MM.1S (cell line): Measurements from ENCODE around the gene SHANK1.
"Not testable (repeated sequence)": the region's sequence is repeated elsewhere in the genome, so short reads cannot be mapped to it uniquely, and the experiment has no call there.

Source experiments
- DNase-seq: peaks from one replicate; pipeline ENCODE4 v3.0.0-alpha.2; 2015
- H2AFZ ChIP-seq: fragments of 300-600 bp; sonication (generic); 2 replicates; pipeline ENCODE4 v1.6.0; 2016; ENCODE audit warnings: antibody characterized with exemption, low read length
- H3F3A ChIP-seq: fragments of 300-600 bp; sonication (generic); 2 replicates; pipeline ENCODE4 v1.6.1; 2016; ENCODE audit warnings: mild to moderate bottlenecking, antibody characterized with exemption, low read length, moderate library complexity, mixed read lengths; ENCODE audit not compliant: insufficient read depth
- H3K27ac ChIP-seq: fragments of 300-600 bp; sonication (generic); 2 replicates; pipeline ENCODE4 v1.5.1; 2016; ENCODE audit warnings: mild to moderate bottlenecking, low read length
- H3K27me3 ChIP-seq: fragments of 300-600 bp; sonication (generic); replicated peaks from 2 replicates; pipeline ENCODE4 v1.6.0; 2016; ENCODE audit warnings: low read length; ENCODE audit not compliant: insufficient read depth
- H3K36me3 ChIP-seq: fragments of 300-600 bp; sonication (generic); replicated peaks from 2 replicates; pipeline ENCODE4 v1.6.1; 2016; ENCODE audit warnings: mild to moderate bottlenecking, low read length, mixed read lengths; ENCODE audit not compliant: insufficient read depth
- H3K4me1 ChIP-seq: fragments of 300-600 bp; sonication (generic); 2 replicates; pipeline ENCODE4 v1.6.1; 2016; ENCODE audit warnings: low read length, mixed read lengths
- H3K4me2 ChIP-seq: fragments of 300-600 bp; sonication (generic); 2 replicates; pipeline ENCODE4 v1.6.0; 2016; ENCODE audit warnings: low read depth, low read length
- H3K4me3 ChIP-seq: fragments of 300-600 bp; sonication (generic); 2 replicates; pipeline ENCODE4 v1.5.1; 2016; ENCODE audit warnings: low read length, mixed read lengths
- H3K79me2 ChIP-seq: fragments of 300-600 bp; sonication (generic); 2 replicates; pipeline ENCODE4 v1.6.1; 2016; ENCODE audit warnings: mixed run types, low read length, mixed read lengths
- H3K9ac ChIP-seq: fragments of 300-600 bp; sonication (generic); 2 replicates; pipeline ENCODE4 v1.6.1; 2016; ENCODE audit warnings: low read length, mixed read lengths
- H3K9me2 ChIP-seq: fragments of 300-600 bp; sonication (generic); replicated peaks from 2 replicates; pipeline ENCODE4 v1.6.1; 2016; ENCODE audit warnings: mild to moderate bottlenecking, low read length, mixed read lengths; ENCODE audit not compliant: insufficient read depth
- H3K9me3 ChIP-seq: fragments of 300-600 bp; sonication (generic); replicated peaks from 2 replicates; pipeline ENCODE4 v1.6.1; 2016; ENCODE audit warnings: mild to moderate bottlenecking, low read length, mixed read lengths; ENCODE audit not compliant: insufficient read depth
- H4K20me1 ChIP-seq: fragments of 300-600 bp; sonication (generic); 2 replicates; pipeline ENCODE4 v1.6.1; 2016; ENCODE audit warnings: mild to moderate bottlenecking, low read length, moderate library complexity, mixed read lengths; ENCODE audit not compliant: insufficient read depth
- EZH2 ChIP-seq: fragments of 300-600 bp; sonication (generic); optimal IDR thresholded peaks from 2 replicates; pipeline ENCODE3; 2017; ENCODE audit warnings: low read depth, mild to moderate bottlenecking, antibody characterized with exemption, low read length, mixed read lengths
- EZH2phosphoT487 ChIP-seq: fragments of 300-600 bp; sonication (generic); IDR thresholded peaks from 2 replicates; pipeline ENCODE4 v1.6.1; 2018; ENCODE audit warnings: antibody characterized with exemption, low read length
- TF ChIP-seq, protein P1 (sequence below): fragments of 300-600 bp; sonication (generic); IDR thresholded peaks from 2 replicates; pipeline ENCODE4 v1.5.1; 2016; ENCODE audit warnings: antibody characterized with exemption, low read length, mixed read lengths

SHANK1 gene

DNA sequence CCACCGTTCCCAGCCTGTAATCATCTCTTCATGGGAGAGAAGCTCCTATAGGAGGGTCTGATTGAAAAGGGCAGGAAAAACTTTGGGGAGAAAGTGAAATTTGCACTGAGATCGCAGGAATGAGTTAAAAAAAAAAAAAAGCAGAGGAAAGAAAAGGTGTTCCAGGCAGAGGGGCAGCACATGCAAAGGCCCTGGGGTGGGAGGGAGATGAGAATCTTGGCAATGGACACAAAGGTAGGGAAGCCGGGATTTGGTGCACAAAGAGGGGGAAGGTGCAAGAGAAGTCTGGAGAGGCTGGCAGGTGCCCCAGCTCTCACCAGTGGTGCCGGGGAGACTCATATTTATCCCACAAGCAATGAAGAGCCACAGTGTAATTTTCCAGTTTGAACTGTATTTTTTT, 34.3 kb upstream of the SHANK1 start:
- Histone ChIP-seq H3K27ac (no peak overlapping the region), H3K9me2 (no peaks in the 10 kb centered on the region), H3K27me3 (peaks cover 90% of the 10 kb centered on the region), H3F3A (no peaks in the 10 kb centered on the region), H3K9me3 (no peaks in the 10 kb centered on the region), H3K9ac (no peak overlapping the region), H3K4me2 (no peak overlapping the region), H2AFZ (no peak overlapping the region), H4K20me1 (no peaks in the 10 kb centered on the region), H3K4me3 (no peak overlapping the region), H3K79me2 (no peaks in the 10 kb centered on the region), H3K36me3 (no peaks in the 10 kb centered on the region), H3K4me1 (no peaks in the 10 kb centered on the region)
- TF ChIP-seq, protein P1, sequence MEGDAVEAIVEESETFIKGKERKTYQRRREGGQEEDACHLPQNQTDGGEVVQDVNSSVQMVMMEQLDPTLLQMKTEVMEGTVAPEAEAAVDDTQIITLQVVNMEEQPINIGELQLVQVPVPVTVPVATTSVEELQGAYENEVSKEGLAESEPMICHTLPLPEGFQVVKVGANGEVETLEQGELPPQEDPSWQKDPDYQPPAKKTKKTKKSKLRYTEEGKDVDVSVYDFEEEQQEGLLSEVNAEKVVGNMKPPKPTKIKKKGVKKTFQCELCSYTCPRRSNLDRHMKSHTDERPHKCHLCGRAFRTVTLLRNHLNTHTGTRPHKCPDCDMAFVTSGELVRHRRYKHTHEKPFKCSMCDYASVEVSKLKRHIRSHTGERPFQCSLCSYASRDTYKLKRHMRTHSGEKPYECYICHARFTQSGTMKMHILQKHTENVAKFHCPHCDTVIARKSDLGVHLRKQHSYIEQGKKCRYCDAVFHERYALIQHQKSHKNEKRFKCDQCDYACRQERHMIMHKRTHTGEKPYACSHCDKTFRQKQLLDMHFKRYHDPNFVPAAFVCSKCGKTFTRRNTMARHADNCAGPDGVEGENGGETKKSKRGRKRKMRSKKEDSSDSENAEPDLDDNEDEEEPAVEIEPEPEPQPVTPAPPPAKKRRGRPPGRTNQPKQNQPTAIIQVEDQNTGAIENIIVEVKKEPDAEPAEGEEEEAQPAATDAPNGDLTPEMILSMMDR, result no peak
- TF ChIP-seq EZH2, result no peak
- TF ChIP-seq EZH2phosphoT487, result no peak
- no peak for DNase-seq

DNA sequence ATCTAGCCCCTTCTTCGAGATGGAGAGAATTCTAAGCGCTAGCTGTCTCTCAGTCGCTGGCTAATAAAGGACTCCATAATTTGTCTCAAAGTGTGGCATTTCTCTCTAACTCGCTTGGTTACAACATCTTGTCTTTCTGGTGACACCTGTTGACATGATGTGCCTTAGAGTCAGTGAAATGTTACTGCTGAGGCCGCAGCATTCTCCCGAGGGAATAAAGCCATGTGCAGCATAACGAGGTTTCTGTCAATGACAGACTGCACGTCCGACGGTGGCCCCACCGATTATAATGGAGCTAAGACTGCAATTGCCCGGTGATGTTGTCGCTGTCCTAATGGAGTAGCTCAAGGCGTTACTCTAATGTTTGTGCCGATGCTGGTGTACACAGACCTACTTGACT, 30.4 kb upstream of the SHANK1 start:
- no peak for DNase-seq
- no peak for TF ChIP-seq EZH2
- TF ChIP-seq, protein P1, result no peak
- TF ChIP-seq EZH2phosphoT487, result no peak
- Histone ChIP-seq H3K36me3 (no peaks in the 10 kb centered on the region), H3K9me2 (no peaks in the 10 kb centered on the region), H2AFZ (no peak overlapping the region), H3K27me3 (peaks cover 86% of the 10 kb centered on the region), H3K4me1 (no peaks in the 10 kb centered on the region), H3K9ac (no peak overlapping the region), H3K9me3 (no peaks in the 10 kb centered on the region), H3F3A (no peaks in the 10 kb centered on the region), H3K27ac (no peak overlapping the region), H3K4me2 (no peak overlapping the region), H3K4me3 (no peak overlapping the region), H3K79me2 (no peaks in the 10 kb centered on the region), H4K20me1 (no peaks in the 10 kb centered on the region)

DNA sequence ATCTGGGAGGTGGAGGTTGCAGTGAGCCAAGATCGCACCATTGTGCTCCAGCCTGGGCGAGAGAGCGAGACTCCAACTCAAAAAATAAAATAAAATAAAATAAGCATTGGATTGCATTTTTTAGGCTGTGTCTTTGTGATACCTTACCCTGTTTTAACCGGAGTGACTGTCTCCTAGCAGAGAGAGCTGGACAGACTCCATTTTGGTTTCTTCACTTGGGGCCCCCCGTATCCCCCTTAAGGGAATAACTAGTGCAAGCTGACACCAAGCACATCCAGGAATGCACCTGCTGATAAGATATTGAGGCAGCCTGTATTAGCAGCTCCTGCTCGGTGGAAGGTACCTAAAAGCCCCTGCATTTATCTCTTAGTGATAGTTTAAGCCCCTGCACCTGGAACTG, 29.9 kb upstream of the SHANK1 start:
- no peaks in the 10 kb centered on the region for H3K9me2 ChIP-seq
- H3K4me2 ChIP-seq, result no peak overlapping the region
- H3F3A ChIP-seq, result no peaks in the 10 kb centered on the region
- H3K79me2 ChIP-seq, result no peaks in the 10 kb centered on the region
- H3K27me3 ChIP-seq, result peaks cover 86% of the 10 kb centered on the region
- H3K9me3 ChIP-seq, result no peaks in the 10 kb centered on the region
- H3K9ac ChIP-seq, result no peak overlapping the region
- no peaks in the 10 kb centered on the region for H3K4me1 ChIP-seq
- H2AFZ ChIP-seq, result no peak overlapping the region
- H3K4me3 ChIP-seq, result no peak overlapping the region
- DNase-seq, result no peak
- no peaks in the 10 kb centered on the region for H4K20me1 ChIP-seq
- no peaks in the 10 kb centered on the region for H3K36me3 ChIP-seq
- TF ChIP-seq, protein P1, result no peak
- TF ChIP-seq EZH2phosphoT487, result no peak
- no peak overlapping the region for H3K27ac ChIP-seq

DNA sequence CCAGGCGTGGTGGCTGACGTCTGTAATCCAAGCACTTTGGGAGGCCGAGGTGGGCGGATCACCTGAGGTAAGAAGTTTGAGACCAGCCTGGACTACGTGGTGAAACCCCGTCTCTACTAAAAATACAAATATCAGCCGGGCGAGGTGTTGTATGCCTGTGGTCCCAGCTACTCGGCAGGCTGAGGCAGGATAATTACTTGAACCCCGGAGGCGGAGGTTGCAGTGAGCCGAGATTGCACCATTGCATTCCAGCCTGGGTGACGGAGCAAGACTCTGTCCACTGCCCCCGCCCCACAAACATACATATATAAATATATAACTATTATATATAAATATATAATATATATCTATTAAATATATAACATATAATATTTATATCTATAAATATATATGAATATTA, 27.5 kb upstream of the SHANK1 start:
- H3K4me3 ChIP-seq, H3K9me3 ChIP-seq, H2AFZ ChIP-seq, H3K36me3 ChIP-seq, H3K4me2 ChIP-seq, H3K9me2 ChIP-seq, H3K27ac ChIP-seq, H4K20me1 ChIP-seq, H3K79me2 ChIP-seq, DNase-seq, H3K4me1 ChIP-seq, H3F3A ChIP-seq, H3K9ac ChIP-seq: not testable (repeated sequence)
- peaks cover 84% of the 10 kb centered on the region for H3K27me3 ChIP-seq
